HFF-Myc (cell line): Measurements from ENCODE around the gene SLC22A8.

Experiments
- DNase-seq: peaks from one replicate; pipeline ENCODE4 v3.0.0-alpha.2; 2011; ENCODE audit warnings: low read depth; ENCODE audit errors: extremely low read depth
- H3K4me3 ChIP-seq: replicated peaks from 2 replicates; pipeline ENCODE4 v1.5.1; 2011; ENCODE audit warnings: low read depth, mild to moderate bottlenecking, control low read depth, low read length
- TF ChIP-seq, protein P1 (sequence below): IDR thresholded peaks from 2 replicates; pipeline ENCODE4 v1.5.1; 2012; ENCODE audit warnings: mild to moderate bottlenecking, low read depth, low read length, control low read depth; ENCODE audit errors: missing control alignments

The SLC22A8 gene

DNA sequence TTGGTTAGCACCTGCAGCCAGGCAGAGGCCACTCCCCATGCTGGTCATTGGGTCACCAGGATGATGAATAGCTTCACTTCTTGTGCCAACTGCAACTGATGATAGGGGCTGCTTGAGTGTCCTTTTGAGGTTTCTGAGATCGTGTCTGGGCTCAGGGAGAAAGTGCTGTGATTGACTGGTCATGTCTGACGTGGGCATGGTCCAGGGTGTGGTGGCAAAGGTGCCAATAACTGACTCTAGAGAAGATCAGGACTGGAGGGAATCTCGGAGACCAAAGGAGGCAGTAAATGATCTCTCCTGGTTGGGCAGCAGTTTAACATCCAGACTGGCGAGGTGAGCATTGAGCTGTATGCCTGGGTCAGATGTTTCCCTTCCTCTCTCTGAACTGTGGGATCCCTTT lies 20.9 kb downstream of the SLC22A8 start:
- TF ChIP-seq, protein P1, sequence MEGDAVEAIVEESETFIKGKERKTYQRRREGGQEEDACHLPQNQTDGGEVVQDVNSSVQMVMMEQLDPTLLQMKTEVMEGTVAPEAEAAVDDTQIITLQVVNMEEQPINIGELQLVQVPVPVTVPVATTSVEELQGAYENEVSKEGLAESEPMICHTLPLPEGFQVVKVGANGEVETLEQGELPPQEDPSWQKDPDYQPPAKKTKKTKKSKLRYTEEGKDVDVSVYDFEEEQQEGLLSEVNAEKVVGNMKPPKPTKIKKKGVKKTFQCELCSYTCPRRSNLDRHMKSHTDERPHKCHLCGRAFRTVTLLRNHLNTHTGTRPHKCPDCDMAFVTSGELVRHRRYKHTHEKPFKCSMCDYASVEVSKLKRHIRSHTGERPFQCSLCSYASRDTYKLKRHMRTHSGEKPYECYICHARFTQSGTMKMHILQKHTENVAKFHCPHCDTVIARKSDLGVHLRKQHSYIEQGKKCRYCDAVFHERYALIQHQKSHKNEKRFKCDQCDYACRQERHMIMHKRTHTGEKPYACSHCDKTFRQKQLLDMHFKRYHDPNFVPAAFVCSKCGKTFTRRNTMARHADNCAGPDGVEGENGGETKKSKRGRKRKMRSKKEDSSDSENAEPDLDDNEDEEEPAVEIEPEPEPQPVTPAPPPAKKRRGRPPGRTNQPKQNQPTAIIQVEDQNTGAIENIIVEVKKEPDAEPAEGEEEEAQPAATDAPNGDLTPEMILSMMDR = no peak
- no peak for DNase-seq
- no peak overlapping the region for H3K4me3 ChIP-seq

DNA sequence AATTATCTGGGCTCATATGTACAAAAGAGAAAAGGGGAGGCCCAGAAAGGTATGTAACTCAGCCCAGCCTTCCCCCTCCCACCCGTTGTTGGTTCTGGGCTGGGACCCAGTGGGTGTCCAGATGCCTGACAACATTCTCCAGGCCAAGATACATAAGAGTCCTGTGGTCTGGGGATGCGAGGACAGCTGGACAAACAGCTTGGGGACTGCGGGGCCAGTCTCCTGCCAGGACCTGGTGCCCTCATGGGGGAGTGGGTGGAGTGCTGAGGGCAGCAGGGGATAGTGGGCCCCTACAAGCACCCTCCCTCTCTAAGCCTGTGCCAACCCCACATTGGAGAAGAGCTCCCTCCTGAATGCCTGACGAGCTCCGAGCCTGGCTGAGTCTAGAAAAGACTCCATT lies 27.4 kb downstream of the SLC22A8 start:
- TF ChIP-seq, protein P1 = no peak
- no peak for DNase-seq
- no peak overlapping the region for H3K4me3 ChIP-seq

DNA sequence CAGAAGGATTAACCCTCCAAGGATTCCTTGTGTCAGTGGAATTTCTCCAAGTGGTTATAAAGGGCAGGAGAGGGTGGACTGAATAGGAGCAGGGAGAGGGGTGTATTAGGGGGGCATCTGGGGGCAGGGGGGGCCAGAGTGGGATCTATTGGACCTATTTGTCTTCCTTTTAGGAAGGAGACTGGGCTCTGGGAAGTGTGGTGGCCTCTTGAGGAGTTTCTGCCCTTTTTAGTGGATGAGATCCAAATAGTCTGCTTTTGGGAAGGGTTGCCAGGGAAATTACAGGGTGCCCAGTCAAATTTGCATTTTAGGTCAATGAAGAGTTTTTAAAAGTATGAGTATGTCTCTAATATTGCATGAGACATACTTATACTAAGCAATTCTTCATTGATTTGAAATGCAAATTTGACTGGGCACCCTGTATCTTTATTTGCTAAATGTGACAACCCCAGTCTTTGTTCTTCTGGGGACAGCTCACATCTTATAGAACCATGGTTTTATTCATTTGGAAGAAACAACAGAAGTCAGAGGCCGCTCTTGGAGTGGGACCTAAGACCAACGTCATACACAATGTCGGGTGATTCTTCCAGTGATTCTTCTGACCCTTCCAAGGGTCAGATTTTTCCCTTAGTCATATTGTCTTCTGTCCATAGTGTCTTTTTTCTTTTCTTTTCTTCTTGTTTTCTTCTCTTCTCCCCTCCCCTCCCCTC lies 30.4 kb downstream of the SLC22A8 start:
- no peak for DNase-seq
- TF ChIP-seq, protein P1 = no peak
- no peak overlapping the region for H3K4me3 ChIP-seq

DNA sequence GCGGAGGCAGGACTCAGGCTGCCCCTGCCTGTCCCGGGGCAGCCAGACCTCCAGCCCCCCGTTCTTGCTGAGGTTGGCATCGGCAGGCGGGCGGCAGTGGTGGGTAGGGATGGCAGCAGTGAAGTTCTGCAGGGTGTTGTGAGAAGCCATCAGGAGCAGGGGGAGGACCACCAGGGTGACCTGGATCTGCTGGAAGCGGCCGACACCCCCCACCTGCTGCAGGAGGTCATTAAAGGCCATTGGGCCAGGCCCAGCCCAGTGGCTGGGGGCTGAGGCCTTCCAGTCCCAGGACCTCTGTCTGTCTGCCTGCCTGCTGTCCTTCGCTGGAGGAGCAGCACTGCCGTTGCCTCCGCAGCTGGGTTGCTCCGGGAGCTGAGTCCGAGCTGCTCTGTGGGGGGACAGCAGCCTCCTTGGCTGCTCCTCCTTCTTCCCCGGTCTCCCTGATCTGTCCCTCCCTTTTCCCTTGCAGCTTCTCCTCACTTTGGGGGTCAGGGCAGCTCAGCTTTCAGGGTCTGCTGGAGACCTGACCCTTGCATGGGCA lies 31.1 kb downstream of the SLC22A8 start, which contains the start of gene SLC22A6:
TSS of gene SLC22A6 (minus strand) at position 517 of the 541 bp plus-strand sequence. CDS start at position 240, 277 bp downstream.
- DNase-seq = no peak
- TF ChIP-seq, protein P1 = no peak

DNA sequence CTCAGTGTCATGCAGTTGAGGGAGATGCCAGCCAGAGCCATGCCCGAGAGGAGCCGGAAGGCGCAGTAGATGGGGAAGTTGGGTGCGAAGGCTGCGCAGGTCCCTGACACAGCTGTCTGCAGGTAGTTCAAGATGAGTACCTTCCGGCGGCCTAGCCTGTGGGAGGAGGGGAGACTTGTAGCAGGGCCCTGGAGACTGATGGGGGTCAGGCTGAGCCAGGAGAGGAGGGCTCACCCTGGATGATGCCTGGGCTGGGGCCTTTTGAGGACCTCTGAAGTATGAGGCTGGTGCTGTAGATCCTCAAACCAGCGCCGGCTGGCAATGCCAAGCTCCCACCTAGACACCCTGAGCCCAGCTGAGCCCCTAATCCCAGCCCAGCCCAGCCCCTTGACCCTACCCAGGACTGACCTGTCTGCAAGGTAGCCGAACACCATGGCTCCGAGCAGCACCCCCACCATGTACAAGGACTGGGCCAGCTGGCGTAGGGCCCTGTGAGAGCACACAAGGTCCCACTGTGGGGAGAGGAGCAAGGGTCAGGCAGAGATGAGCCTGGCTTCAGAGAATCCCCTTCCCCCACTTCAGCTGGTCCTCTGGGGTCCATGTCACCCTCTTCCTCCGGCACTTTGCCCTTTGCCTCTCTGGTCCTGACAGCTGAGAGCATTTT lies 32.0 kb downstream of the SLC22A8 start:
- no peak overlapping the region for H3K4me3 ChIP-seq
- TF ChIP-seq, protein P1 = no peak
- DNase-seq = no peak

More for the DNA sequence above, 31.1 kb downstream of the SLC22A8 start, which contains the start of gene SLC22A6:
- no peak within 1 kb of the TSS for H3K4me3 ChIP-seq

DNA sequence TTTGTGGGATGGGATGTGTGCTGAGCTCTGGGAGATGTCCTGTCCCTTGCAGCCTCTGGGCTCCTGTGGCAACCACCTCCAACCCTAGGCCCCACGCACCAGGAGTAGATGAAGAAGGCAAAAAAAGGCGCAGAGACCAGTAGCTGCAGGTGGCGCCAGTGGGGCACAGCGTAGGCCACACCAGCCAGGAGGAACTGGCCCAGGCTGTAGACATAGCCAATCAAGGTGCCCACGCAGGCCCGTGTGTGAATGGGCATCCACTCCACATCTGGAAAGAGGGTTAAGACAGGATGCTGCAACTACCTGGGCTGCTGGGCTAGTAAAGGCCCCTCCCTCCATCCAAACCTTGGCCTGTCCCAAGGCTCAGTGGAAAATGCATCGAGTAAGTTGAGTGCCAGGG lies 33.9 kb downstream of the SLC22A8 start:
- TF ChIP-seq, protein P1 = no peak
- H3K4me3 ChIP-seq = no peak overlapping the region
- no peak for DNase-seq
